ENCODE results near the gene SLC6A13.

DNA sequence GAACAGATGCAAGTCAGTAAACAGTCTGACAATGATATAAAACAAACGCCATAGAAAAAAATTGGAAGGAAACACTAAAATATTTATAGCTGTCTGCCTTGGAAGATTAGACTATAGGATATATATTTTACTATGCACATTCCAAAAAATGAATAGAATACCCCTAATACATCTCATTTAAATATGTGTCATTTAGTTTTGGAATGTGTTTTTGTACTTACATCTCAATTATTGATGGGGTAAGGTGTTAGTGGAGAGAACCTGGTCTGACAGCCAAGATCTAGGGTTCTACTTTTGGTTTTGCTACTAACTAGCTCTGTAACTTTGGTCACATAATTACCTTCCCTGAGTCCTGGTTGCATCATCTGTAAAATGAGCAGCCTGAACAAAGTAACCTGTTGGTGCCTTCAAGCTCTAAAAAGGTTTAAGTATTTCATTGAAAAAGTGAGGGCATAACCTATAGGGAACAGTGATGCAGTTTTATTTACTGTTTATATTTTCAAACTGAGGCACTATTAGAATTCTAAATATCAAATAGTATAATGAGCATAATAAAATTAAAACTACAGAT is 28.6 kb upstream of the SLC6A13 start:
- TF ChIP-seq NRF1 (IDR thresholded peaks at IDR 0.05; ENCODE audit: low read depth, low read length) (no peak), POLR2A (IDR thresholded peaks at IDR 0.05; ENCODE audit: control extremely low read depth in 1 of 2, low read depth in 2 of 2, low read length in 2 of 2) (no peak), SIN3A (conservative IDR thresholded peaks at IDR 0.05 in 1 of 2, IDR thresholded peaks at IDR 0.05 in 1 of 2; ENCODE audit: low read depth in 1 of 2, low read length in 2 of 2) (no peak), YY1 (IDR thresholded peaks at IDR 0.05; ENCODE audit: low read depth, low read length) (no peak), CHD1 (IDR thresholded peaks at IDR 0.05; ENCODE audit: low read depth, low read length) (no peak), EZH2 (IDR thresholded peaks at IDR 0.05; ENCODE audit: low read depth, low read length, severe bottlenecking) (no peak), KDM1A (IDR thresholded peaks at IDR 0.05; ENCODE audit: borderline replicate concordance, low read length) (no peak)
- TF ChIP-seq, protein P1, sequence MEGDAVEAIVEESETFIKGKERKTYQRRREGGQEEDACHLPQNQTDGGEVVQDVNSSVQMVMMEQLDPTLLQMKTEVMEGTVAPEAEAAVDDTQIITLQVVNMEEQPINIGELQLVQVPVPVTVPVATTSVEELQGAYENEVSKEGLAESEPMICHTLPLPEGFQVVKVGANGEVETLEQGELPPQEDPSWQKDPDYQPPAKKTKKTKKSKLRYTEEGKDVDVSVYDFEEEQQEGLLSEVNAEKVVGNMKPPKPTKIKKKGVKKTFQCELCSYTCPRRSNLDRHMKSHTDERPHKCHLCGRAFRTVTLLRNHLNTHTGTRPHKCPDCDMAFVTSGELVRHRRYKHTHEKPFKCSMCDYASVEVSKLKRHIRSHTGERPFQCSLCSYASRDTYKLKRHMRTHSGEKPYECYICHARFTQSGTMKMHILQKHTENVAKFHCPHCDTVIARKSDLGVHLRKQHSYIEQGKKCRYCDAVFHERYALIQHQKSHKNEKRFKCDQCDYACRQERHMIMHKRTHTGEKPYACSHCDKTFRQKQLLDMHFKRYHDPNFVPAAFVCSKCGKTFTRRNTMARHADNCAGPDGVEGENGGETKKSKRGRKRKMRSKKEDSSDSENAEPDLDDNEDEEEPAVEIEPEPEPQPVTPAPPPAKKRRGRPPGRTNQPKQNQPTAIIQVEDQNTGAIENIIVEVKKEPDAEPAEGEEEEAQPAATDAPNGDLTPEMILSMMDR (IDR thresholded peaks at IDR 0.05; ENCODE audit: control extremely low read depth in 1 of 3, insufficient read depth in 1 of 3, low read depth in 1 of 3, low read length in 3 of 3) = no peak
- TF ChIP-seq, protein P2, sequence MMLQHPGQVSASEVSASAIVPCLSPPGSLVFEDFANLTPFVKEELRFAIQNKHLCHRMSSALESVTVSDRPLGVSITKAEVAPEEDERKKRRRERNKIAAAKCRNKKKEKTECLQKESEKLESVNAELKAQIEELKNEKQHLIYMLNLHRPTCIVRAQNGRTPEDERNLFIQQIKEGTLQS (IDR thresholded peaks at IDR 0.05; ENCODE audit: insufficient read depth, low read depth, low read length) = no peak
